Endodermal cell (in vitro differentiated cells): ENCODE results near the gene EFCAB7. TPM values are rescaled to one million over a fixed set of nuclear protein-coding genes. Genes with fewer than 3 reads are reported as not detected.

Experiments
- DNase-seq: peaks from one replicate; pipeline ENCODE4 v3.0.0-alpha.2; 2017
- H3K27ac ChIP-seq: 2 replicates; pipeline ENCODE4 v1.5.1; 2013; ENCODE audit warnings: mild to moderate bottlenecking, low read depth, low read length, moderate library complexity
- H3K27me3 ChIP-seq: 2 replicates; pipeline ENCODE4 v1.6.1; 2013; ENCODE audit warnings: mild to moderate bottlenecking, low read length, moderate library complexity; ENCODE audit not compliant: insufficient read depth, control insufficient read depth, poor library complexity, severe bottlenecking
- H3K36me3 ChIP-seq: 2 replicates; pipeline ENCODE4 v1.7.0; 2013; ENCODE audit warnings: mild to moderate bottlenecking, low read length, moderate library complexity; ENCODE audit not compliant: control insufficient read depth, insufficient read depth
- H3K4me1 ChIP-seq: one replicate; pipeline ENCODE4 v1.7.0; 2013; ENCODE audit warnings: low read length; ENCODE audit not compliant: control insufficient read depth, insufficient read depth
- H3K4me3 ChIP-seq: 2 replicates; pipeline ENCODE4 v1.5.1; 2013; ENCODE audit warnings: mild to moderate bottlenecking, low read length, moderate library complexity
- H3K9ac ChIP-seq: 2 replicates; pipeline ENCODE4 v1.6.1; 2013; ENCODE audit warnings: mild to moderate bottlenecking, low read length, moderate library complexity; ENCODE audit not compliant: poor library complexity, severe bottlenecking; ENCODE audit errors: extremely low read depth
- H3K9me3 ChIP-seq: 2 replicates; pipeline ENCODE4 v1.6.1; 2013; ENCODE audit warnings: mild to moderate bottlenecking, low read length, moderate library complexity; ENCODE audit not compliant: control insufficient read depth
- H3K27ac Mint-ChIP-seq: 2 replicates; pipeline ENCODE4 v1.8.0; 2020; ENCODE audit warnings: mixed read lengths
- H3K27me3 Mint-ChIP-seq: 2 replicates; pipeline ENCODE4 v1.8.0; 2021; ENCODE audit warnings: mild to moderate bottlenecking, mixed read lengths; ENCODE audit not compliant: insufficient read depth
- H3K36me3 Mint-ChIP-seq: 2 replicates; pipeline ENCODE4 v1.8.0; 2020; ENCODE audit warnings: low read depth, mixed read lengths
- H3K4me1 Mint-ChIP-seq: 2 replicates; pipeline ENCODE4 v1.8.0; 2020; ENCODE audit warnings: mixed read lengths
- H3K4me3 Mint-ChIP-seq: 2 replicates; pipeline ENCODE4 v1.8.0; 2020; ENCODE audit warnings: mild to moderate bottlenecking, moderate library complexity, mixed read lengths
- H3K9me3 Mint-ChIP-seq: 2 replicates; pipeline ENCODE4 v1.8.0; 2020; ENCODE audit warnings: mild to moderate bottlenecking, mixed read lengths
- CTCF ChIP-seq: fragments of 200-600 bp; sonication (generic); conservative IDR thresholded peaks from 2 replicates; pipeline ENCODE4 v1.5.0; 2021; ENCODE audit warnings: antibody characterized with exemption, mild to moderate bottlenecking
- WGBS, 2 experiments: methylation state at CpG; one replicate each; pipeline versions ENCODE4 v1.1.5 to v1.1.7; 2013; ENCODE audit warnings: missing lambda C conversion rate in 2 of 2, mixed read lengths in 1 of 2; ENCODE audit not compliant: insufficient coverage in 1 of 2, insufficient read length in 1 of 2; 5-methylcytosine and 5-hydroxymethylcytosine counted together
- total RNA-seq, 2 donors: library from RNA; stranded (reverse); fragmentation: NEBNext Ultra II Directional in 1 of 2; extraction: Animal tissue kit (Norgen Biotek cat#: 25700) in 1 of 2; gene quantifications; 2 replicates in 1 of 2; 3 replicates in 1 of 2; pipeline ENCODE4 v1.2.1, GENCODE V29; 2021

EFCAB7 gene
- total RNA-seq, 2 donors from 2014 or later, result 9.3 to 11.5 TPM

- no peak for DNase-seq
- Histone ChIP-seq H3K4me3 (no peak overlapping the region), H3K4me1 (no peaks in the 10 kb centered on the region), H3K27me3 (no peaks in the 10 kb centered on the region), H3K9ac (no peak overlapping the region), H3K36me3 (peaks cover 13% of the 10 kb centered on the region), H3K9me3 (no peaks in the 10 kb centered on the region), H3K27ac (no peak overlapping the region)
- no peak for TF ChIP-seq CTCF
- H3K27me3 Mint-ChIP-seq, result no peaks in the 10 kb centered on the region
- H3K9me3 Mint-ChIP-seq, result no peaks in the 10 kb centered on the region
- no peak overlapping the region for H3K27ac Mint-ChIP-seq
- H3K36me3 Mint-ChIP-seq, result no peaks in the 10 kb centered on the region
- 77% methylated on average over 2 of the region's 2 CpGs; no CpG with 5 or more reads in 1 of the 2 experiments for WGBS, 2 experiments
- no peak overlapping the region for H3K4me3 Mint-ChIP-seq
- H3K4me1 Mint-ChIP-seq, result no peaks in the 10 kb centered on the region
Measured at GRCh38 chr1:63537006-63537405, 13.7 kb downstream of the EFCAB7 start.

DNA sequence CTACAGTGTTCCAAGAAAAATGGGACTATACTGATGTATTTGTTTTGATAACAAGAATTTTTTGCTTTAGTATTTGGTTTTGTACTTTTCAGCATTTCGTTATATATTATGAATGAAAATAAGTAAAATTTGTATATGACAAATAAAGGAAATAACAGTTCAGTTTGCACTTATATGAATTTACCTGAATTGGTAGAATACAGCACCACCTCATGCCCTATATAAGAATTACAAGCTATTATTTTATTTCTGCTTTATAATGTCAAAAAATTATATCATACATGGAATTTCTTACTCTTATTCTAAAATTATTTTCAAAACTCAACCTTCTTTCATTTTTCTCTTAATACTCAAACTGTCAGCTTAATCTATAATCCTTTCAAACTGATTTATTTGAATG is 14.6 kb downstream of the EFCAB7 start:
- H3K4me1 ChIP-seq, result no peaks in the 10 kb centered on the region
- peaks cover 10% of the 10 kb centered on the region for H3K36me3 ChIP-seq
- DNase-seq, result no peak
- H3K9ac ChIP-seq, result no peak overlapping the region
- no peaks in the 10 kb centered on the region for H3K27me3 Mint-ChIP-seq
- 100% methylated on average over 1 of the region's 1 CpG; no CpG with 5 or more reads in 1 of the 2 experiments for WGBS, 2 experiments
- H3K27ac ChIP-seq, result no peak overlapping the region
- no peaks in the 10 kb centered on the region for H3K9me3 ChIP-seq
- H3K36me3 Mint-ChIP-seq, result no peaks in the 10 kb centered on the region
- no peaks in the 10 kb centered on the region for H3K27me3 ChIP-seq
- no peaks in the 10 kb centered on the region for H3K9me3 Mint-ChIP-seq
- no peaks in the 10 kb centered on the region for H3K4me1 Mint-ChIP-seq
- peak; percentile 67 for TF ChIP-seq CTCF
- H3K4me3 Mint-ChIP-seq, result no peak overlapping the region
- no peak overlapping the region for H3K4me3 ChIP-seq
- no peak overlapping the region for H3K27ac Mint-ChIP-seq

GRCh38 chr1:63545780-63546179 is 22.5 kb downstream of the EFCAB7 start:
- H3K9me3 Mint-ChIP-seq, result no peaks in the 10 kb centered on the region
- Histone ChIP-seq H3K9me3 (no peaks in the 10 kb centered on the region), H3K4me3 (no peak overlapping the region), H3K4me1 (no peaks in the 10 kb centered on the region), H3K9ac (no peak overlapping the region), H3K36me3 (no peaks in the 10 kb centered on the region), H3K27me3 (no peaks in the 10 kb centered on the region), H3K27ac (no peak overlapping the region)
- no peak for DNase-seq
- no peaks in the 10 kb centered on the region for H3K4me1 Mint-ChIP-seq
- H3K4me3 Mint-ChIP-seq, result no peak overlapping the region
- no peak for TF ChIP-seq CTCF
- no peaks in the 10 kb centered on the region for H3K27me3 Mint-ChIP-seq
- no peak overlapping the region for H3K27ac Mint-ChIP-seq
- H3K36me3 Mint-ChIP-seq, result no peaks in the 10 kb centered on the region
